ES-I3 (cell line): ENCODE measurements around the gene TEX30.

Experiments
- H3K36me3 ChIP-seq: 2 replicates; pipeline ENCODE4 v1.6.1; 2013; ENCODE audit warnings: mild to moderate bottlenecking, low read length, control low read depth, moderate library complexity; ENCODE audit not compliant: insufficient read depth
- H3K4me1 ChIP-seq: 2 replicates; pipeline ENCODE4 v1.6.1; 2013; ENCODE audit warnings: mild to moderate bottlenecking, control low read depth, low read length; ENCODE audit not compliant: insufficient read depth
- H3K9ac ChIP-seq: 2 replicates; pipeline ENCODE4 v1.6.1; 2013; ENCODE audit warnings: low read depth, mild to moderate bottlenecking, low read length, moderate library complexity
- H3K9me3 ChIP-seq: 2 replicates; pipeline ENCODE4 v1.6.1; 2013; ENCODE audit warnings: mild to moderate bottlenecking, low read length, moderate library complexity; ENCODE audit not compliant: control insufficient read depth, insufficient read depth

Gene TEX30

GRCh38 chr13:102771298-102772041 is 2.1 kb downstream of the TEX30 start:
- no peaks in the 10 kb centered on the region for H3K36me3 ChIP-seq
- H3K4me1 ChIP-seq: peaks cover 5% of the 10 kb centered on the region
- H3K9me3 ChIP-seq: no peaks in the 10 kb centered on the region
- H3K9ac ChIP-seq: no peak overlapping the region

DNA sequence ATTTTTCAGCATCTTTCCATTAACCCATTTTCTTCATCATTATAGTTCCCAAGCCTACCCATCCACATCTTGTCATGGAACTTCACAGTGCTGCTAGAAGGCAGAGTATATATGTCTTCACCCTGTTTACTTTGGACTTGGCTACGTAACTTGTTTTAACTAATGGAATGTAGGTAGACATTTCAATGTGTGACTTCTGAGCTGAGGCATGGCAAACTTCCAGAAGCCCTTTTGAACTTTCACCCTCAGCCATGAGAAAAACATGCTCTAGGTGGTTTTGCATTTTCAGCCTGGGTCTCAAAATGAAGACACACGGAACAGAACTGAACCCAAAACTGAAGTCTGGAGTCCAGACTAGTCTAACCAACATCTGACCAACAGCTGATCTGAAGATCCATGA is 3.2 kb downstream of the TEX30 start:
- no peak overlapping the region for H3K9ac ChIP-seq
- no peaks in the 10 kb centered on the region for H3K36me3 ChIP-seq
- H3K9me3 ChIP-seq: no peaks in the 10 kb centered on the region
- H3K4me1 ChIP-seq: peaks cover 5% of the 10 kb centered on the region

GRCh38 chr13:102769679-102770078 is 3.9 kb downstream of the TEX30 start:
- H3K9me3 ChIP-seq: no peaks in the 10 kb centered on the region
- no peaks in the 10 kb centered on the region for H3K36me3 ChIP-seq
- H3K4me1 ChIP-seq: peaks cover 5% of the 10 kb centered on the region
- H3K9ac ChIP-seq: no peak overlapping the region

- H3K9ac ChIP-seq: no peak overlapping the region
- no peaks in the 10 kb centered on the region for H3K9me3 ChIP-seq
- peaks cover 5% of the 10 kb centered on the region; the same call in 1 of the 2 replicates for H3K4me1 ChIP-seq
- H3K36me3 ChIP-seq: no peaks in the 10 kb centered on the region
These were observed 4.7 kb downstream of the TEX30 start for GRCh38 chr13:102768909-102769308.

GRCh38 chr13:102763741-102764140 is 9.8 kb downstream of the TEX30 start:
- H3K4me1 ChIP-seq: no peaks in the 10 kb centered on the region
- no peak overlapping the region for H3K9ac ChIP-seq

DNA sequence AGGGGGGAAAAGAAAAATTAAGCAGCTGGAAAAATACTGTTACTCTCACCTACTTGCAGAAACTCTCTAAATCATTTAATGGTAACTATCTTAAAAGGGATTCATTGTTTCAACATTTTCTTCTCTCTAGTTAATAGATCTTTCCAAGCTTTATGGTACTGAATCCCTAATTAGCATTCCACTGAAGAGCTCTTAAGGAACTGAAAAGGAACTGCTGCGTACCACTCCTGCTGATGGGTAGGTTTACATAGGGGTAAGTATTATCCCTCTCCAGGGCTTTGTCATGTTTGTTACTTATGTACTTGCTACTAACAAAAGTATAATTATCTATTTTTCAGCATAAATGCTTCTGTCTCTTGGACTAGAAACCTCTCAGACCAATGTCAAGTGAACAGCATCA is 12.5 kb downstream of the TEX30 start:
- Histone ChIP-seq H3K4me1 (no peaks in the 10 kb centered on the region), H3K9me3 (no peaks in the 10 kb centered on the region), H3K36me3 (no peaks in the 10 kb centered on the region), H3K9ac (no peak overlapping the region)

More at GRCh38 chr13:102763741-102764140, 9.8 kb downstream of the TEX30 start:
- no peaks in the 10 kb centered on the region for H3K9me3 ChIP-seq
- no peaks in the 10 kb centered on the region for H3K36me3 ChIP-seq

- Histone ChIP-seq H3K9me3 (no peaks in the 10 kb centered on the region), H3K9ac (no peak overlapping the region), H3K36me3 (no peaks in the 10 kb centered on the region), H3K4me1 (no peaks in the 10 kb centered on the region)
These were observed 14.7 kb downstream of the TEX30 start for GRCh38 chr13:102758842-102759241.

DNA sequence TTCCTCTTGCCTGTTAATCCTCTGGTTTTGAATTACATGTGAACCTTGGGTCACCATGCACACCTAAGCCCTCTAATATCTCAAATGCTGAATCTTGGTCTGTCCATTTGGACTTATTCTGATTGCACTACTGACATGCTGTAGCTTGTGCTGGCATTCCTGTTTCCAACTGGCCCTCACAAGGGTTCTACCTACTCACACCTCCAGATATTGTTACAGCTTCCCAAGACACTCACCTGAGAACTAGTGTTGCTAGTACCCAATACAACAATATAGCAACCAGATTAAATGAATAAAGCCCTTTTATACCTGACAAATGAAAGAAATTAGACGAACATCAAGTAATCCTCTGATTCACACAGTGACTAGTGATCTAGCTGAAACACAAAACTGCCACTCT is 16.6 kb downstream of the TEX30 start:
- H3K9ac ChIP-seq: no peak overlapping the region
- H3K9me3 ChIP-seq: no peaks in the 10 kb centered on the region; the same call in 1 of the 2 replicates
- no peaks in the 10 kb centered on the region for H3K36me3 ChIP-seq
- no peaks in the 10 kb centered on the region for H3K4me1 ChIP-seq

GRCh38 chr13:102751886-102752285 is 21.7 kb downstream of the TEX30 start:
- Histone ChIP-seq H3K9me3 (no peaks in the 10 kb centered on the region; the same call in 1 of the 2 replicates), H3K4me1 (no peaks in the 10 kb centered on the region), H3K36me3 (no peaks in the 10 kb centered on the region), H3K9ac (no peak overlapping the region)

DNA sequence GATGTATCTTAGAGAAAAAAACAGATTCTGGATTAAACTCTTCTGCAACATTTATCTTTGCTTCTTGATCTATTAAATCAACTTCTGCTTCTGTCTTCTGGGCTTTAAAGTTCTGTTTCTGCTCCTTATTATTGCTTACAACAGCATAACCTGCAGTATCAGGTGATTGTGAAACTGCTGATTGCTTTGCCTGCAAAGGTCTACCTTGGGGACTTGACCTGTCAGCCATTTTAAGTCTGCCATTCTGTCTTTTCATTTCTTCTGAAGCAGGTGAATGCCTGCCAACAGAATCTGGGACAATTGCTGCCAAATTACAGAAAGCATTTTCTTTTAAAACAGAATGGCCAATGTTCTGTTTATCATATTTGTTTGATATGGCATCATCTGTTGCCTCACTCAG is 31.1 kb downstream of the TEX30 start:
- Histone ChIP-seq H3K36me3 (no peaks in the 10 kb centered on the region), H3K4me1 (no peaks in the 10 kb centered on the region), H3K9me3 (no peaks in the 10 kb centered on the region), H3K9ac (no peak overlapping the region)

DNA sequence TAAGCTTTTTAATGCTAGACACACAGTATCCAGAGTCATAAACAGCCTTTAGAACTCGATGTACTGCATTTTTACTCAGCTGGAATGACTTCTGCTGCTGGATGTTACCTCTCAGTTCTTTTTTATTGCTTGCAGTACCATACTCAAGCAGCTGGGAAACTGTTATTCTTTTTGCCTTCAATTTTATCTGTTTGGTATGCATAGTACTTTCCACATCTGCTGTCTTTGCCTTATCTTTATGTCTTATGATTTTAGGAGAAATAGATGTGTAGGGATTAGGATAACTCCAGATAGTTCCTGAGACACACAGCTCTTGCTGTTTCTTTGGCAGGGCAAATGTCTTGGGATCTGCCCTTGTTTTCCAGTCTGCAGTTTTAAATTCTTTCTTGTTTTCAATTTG is 31.5 kb downstream of the TEX30 start:
- Histone ChIP-seq H3K36me3 (no peaks in the 10 kb centered on the region), H3K9ac (no peak overlapping the region), H3K9me3 (no peaks in the 10 kb centered on the region), H3K4me1 (no peaks in the 10 kb centered on the region)

- no peaks in the 10 kb centered on the region; the same call in 1 of the 2 replicates for H3K9me3 ChIP-seq
- no peaks in the 10 kb centered on the region for H3K4me1 ChIP-seq
- no peaks in the 10 kb centered on the region for H3K36me3 ChIP-seq
- H3K9ac ChIP-seq: no peak overlapping the region
These were observed 43.9 kb downstream of the TEX30 start for GRCh38 chr13:102729560-102730270.

DNA sequence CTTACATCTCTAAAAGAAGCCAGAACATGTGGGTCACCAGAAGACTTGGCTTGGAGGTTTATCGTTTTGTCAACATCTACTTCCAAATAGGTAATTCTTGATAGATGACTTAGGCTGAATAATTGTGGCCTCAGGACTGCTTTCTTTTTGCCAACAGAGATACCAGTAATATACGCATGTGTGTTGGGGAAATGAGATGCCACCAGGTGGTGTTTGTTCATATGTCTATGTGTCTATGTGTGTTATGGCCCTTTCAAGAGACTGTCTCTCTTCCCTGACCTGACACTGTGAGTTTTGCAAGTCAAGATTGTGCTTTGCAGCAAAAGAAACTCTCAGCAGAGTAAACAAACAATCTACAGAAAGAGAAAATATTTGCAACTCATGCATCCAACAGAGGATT is 47.2 kb downstream of the TEX30 start:
- Histone ChIP-seq H3K9ac (no peak overlapping the region), H3K36me3 (no peaks in the 10 kb centered on the region), H3K9me3 (no peaks in the 10 kb centered on the region; the same call in 1 of the 2 replicates), H3K4me1 (no peaks in the 10 kb centered on the region)

- Histone ChIP-seq H3K36me3 (no peaks in the 10 kb centered on the region), H3K9me3 (no peaks in the 10 kb centered on the region; the same call in 1 of the 2 replicates), H3K9ac (no peak overlapping the region), H3K4me1 (no peaks in the 10 kb centered on the region)
These were observed 48.7 kb downstream of the TEX30 start for GRCh38 chr13:102724923-102725322.

DNA sequence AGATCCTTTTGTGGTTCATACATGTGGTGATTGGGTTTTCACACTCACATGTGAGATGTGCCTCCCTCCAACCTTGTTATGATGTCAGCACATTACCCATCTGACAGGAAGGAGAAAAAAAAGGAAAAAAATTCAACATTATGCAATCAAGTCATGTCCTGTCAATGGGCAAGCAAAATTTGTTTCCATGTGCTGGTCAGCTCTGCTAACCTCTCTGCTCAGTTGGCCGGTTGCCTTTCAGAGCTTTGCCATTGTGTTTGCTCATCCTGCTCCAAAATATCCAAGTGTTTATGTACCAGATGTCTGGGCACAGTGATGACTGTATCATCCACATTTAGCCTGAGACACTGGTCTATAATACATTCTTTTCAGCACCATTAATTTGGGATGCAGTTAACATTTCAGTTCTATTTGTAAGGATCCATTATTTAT is 51.8 kb downstream of the TEX30 start:
- H3K4me1 ChIP-seq: no peaks in the 10 kb centered on the region
- H3K9ac ChIP-seq: no peak overlapping the region
- no peaks in the 10 kb centered on the region for H3K36me3 ChIP-seq
- H3K9me3 ChIP-seq: no peaks in the 10 kb centered on the region
